ENCODE results near the gene RCC1.
"Not testable (repeated sequence)": the region's sequence is repeated elsewhere in the genome, so short reads cannot be mapped to it uniquely, and the experiment has no call there.

RCC1 gene

DNA sequence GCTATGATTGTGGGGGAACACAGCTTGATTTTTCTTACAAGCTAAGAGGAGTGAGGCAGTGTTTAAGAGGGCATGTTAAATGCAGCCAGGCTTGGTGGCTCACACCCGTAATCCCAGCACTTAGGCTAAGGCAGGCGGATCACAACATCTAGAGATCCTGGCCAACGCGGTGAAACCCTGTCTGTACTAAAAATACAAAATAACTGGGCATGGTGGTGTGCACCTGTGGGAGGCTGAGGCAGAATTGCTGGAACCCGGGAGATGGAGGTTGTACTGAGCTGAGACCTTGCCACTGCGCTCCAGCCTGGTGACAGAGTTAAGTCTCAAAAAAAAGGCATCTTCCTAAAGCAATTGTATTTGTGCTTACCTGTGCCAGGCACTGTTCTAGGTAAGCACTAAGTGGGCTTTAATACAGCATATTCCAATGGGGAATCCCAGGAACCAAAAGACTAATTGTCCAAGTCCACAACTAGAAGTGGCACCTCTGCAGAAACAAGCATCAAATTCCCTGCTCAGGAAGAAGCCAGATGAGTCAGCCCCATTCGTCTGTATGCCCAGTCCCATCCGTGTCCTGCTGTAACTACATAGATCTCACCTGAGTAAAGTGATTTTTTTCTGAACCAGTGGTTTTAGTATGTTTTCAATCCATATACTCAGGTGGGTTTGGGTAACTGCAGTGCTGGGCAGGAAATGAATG is 4.6 kb downstream of the RCC1 start:
- H3K9me3 ChIP-seq (ENCODE audit: control insufficient read depth, low read length) = no peaks in the 10 kb centered on the region
- H3K4me1 ChIP-seq = no peaks in the 10 kb centered on the region
- no peaks in the 10 kb centered on the region for H3K36me3 ChIP-seq (ENCODE audit: control insufficient read depth, insufficient read depth, low read length)
- no peak overlapping the region for H3K4me3 ChIP-seq (ENCODE audit: low read depth, low read length)
- H3K9ac ChIP-seq = no peak overlapping the region
- no peak overlapping the region for H3K4me2 ChIP-seq (ENCODE audit: low read length)
- no peaks in the 10 kb centered on the region for H3K79me2 ChIP-seq
- no peak overlapping the region for H3K27ac ChIP-seq
- TF ChIP-seq, protein P1, sequence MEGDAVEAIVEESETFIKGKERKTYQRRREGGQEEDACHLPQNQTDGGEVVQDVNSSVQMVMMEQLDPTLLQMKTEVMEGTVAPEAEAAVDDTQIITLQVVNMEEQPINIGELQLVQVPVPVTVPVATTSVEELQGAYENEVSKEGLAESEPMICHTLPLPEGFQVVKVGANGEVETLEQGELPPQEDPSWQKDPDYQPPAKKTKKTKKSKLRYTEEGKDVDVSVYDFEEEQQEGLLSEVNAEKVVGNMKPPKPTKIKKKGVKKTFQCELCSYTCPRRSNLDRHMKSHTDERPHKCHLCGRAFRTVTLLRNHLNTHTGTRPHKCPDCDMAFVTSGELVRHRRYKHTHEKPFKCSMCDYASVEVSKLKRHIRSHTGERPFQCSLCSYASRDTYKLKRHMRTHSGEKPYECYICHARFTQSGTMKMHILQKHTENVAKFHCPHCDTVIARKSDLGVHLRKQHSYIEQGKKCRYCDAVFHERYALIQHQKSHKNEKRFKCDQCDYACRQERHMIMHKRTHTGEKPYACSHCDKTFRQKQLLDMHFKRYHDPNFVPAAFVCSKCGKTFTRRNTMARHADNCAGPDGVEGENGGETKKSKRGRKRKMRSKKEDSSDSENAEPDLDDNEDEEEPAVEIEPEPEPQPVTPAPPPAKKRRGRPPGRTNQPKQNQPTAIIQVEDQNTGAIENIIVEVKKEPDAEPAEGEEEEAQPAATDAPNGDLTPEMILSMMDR (IDR thresholded peaks at IDR 0.05) = no peak
- no peaks in the 10 kb centered on the region for H3K27me3 ChIP-seq (ENCODE audit: control insufficient read depth, insufficient read depth, low read length)
- no peak overlapping the region for H2AFZ ChIP-seq

DNA sequence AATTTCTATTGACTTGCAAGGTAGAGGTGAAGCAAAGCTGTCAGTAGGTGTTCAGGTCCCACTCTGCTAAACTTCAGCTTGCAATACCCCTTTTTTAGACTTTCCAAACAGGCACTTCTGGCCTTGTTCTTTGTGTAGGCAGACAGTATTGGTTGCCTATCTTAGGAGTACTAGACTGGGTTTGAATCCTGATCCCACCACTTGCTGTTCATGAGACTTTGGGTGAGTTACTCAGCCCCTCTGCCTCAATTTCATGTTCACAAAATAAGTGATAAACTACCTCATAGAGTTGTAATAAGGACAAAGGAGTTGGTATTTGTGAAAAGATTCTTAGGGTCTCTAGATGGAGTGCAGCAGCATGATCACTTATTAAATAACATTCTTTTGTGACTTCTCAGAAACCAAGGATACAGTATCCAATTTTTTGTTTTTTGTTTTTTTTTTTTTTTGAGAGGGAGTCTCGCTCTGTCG is 5.2 kb downstream of the RCC1 start:
- no peak overlapping the region for H3K27ac ChIP-seq

GRCh38 chr1:28512058-28512611 is 6.3 kb downstream of the RCC1 start:
- Histone ChIP-seq H3K4me1 (no peaks in the 10 kb centered on the region), H3K9ac (no peak overlapping the region), H3K27ac (no peak overlapping the region), H3K9me3 (ENCODE audit: control insufficient read depth, low read length) (no peaks in the 10 kb centered on the region), H3K27me3 (ENCODE audit: control insufficient read depth, insufficient read depth, low read length) (no peaks in the 10 kb centered on the region), H3K79me2 (no peaks in the 10 kb centered on the region), H3K4me3 (ENCODE audit: low read depth, low read length) (no peak overlapping the region), H3K36me3 (ENCODE audit: control insufficient read depth, insufficient read depth, low read length) (no peaks in the 10 kb centered on the region), H3K4me2 (ENCODE audit: low read length) (no peak overlapping the region), H2AFZ (no peak overlapping the region)
- TF ChIP-seq, protein P1 (IDR thresholded peaks at IDR 0.05) = no peak

More for the DNA sequence above, 5.2 kb downstream of the RCC1 start:
- Histone ChIP-seq H3K27me3 (ENCODE audit: control insufficient read depth, insufficient read depth, low read length) (no peaks in the 10 kb centered on the region), H3K4me3 (ENCODE audit: low read depth, low read length) (no peak overlapping the region), H3K36me3 (ENCODE audit: control insufficient read depth, insufficient read depth, low read length) (no peaks in the 10 kb centered on the region), H3K4me1 (no peaks in the 10 kb centered on the region), H3K4me2 (ENCODE audit: low read length) (no peak overlapping the region), H2AFZ (no peak overlapping the region), H3K79me2 (no peaks in the 10 kb centered on the region), H3K9me3 (ENCODE audit: control insufficient read depth, low read length) (no peaks in the 10 kb centered on the region), H3K9ac (no peak overlapping the region)
- TF ChIP-seq, protein P1 (IDR thresholded peaks at IDR 0.05) = no peak

DNA sequence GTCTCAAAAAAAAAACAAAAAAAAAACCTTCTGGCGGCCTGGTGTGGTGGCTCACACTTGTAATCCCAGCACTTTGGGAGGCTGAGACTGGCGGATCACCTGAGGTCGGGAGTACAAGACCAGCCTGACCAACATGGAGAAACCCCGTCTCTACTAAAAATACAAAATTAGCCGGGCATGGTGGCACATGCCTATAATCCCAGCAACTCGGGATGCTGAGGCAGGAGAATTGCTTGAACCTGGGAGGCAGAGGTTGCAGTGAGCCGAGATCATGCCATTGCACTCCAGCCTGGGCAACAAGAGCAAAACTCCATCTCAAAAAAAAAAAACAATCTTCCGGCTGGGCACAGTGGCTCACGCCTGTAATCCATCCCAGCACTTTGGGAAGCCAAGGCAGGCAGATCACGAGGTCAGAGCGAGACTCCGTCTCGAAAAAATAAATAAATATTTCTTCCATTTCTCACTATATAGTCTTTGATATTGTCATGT is 8.6 kb downstream of the RCC1 start:
- not testable (repeated sequence) for H3K9me3 ChIP-seq (ENCODE audit: control insufficient read depth, low read length); H3K9ac ChIP-seq; H3K27ac ChIP-seq; H3K4me3 ChIP-seq (ENCODE audit: low read depth, low read length); H3K4me2 ChIP-seq (ENCODE audit: low read length); H3K36me3 ChIP-seq (ENCODE audit: control insufficient read depth, insufficient read depth, low read length); H3K27me3 ChIP-seq (ENCODE audit: control insufficient read depth, insufficient read depth, low read length); H3K79me2 ChIP-seq; H3K4me1 ChIP-seq; H2AFZ ChIP-seq

GRCh38 chr1:28516518-28516956 is 10.7 kb downstream of the RCC1 start:
- Histone ChIP-seq H2AFZ (no peak overlapping the region), H3K36me3 (ENCODE audit: control insufficient read depth, insufficient read depth, low read length) (no peaks in the 10 kb centered on the region), H3K4me3 (ENCODE audit: low read depth, low read length) (no peak overlapping the region), H3K79me2 (no peaks in the 10 kb centered on the region), H3K4me1 (peaks cover 3% of the 10 kb centered on the region), H3K27me3 (ENCODE audit: control insufficient read depth, insufficient read depth, low read length) (no peaks in the 10 kb centered on the region), H3K27ac (no peak overlapping the region), H3K4me2 (ENCODE audit: low read length) (no peak overlapping the region), H3K9ac (no peak overlapping the region), H3K9me3 (ENCODE audit: control insufficient read depth, low read length) (no peaks in the 10 kb centered on the region)
- TF ChIP-seq, protein P1 (IDR thresholded peaks at IDR 0.05) = no peak
